GM12878 (cell line): Measurements from ENCODE around the gene APCDD1L. TPM values are rescaled to one million over a fixed set of nuclear protein-coding genes. Genes with fewer than 3 reads are reported as not detected.

ENCODE experiments used
- ASH2L ChIP-seq: fragments of 300-600, 200-600 bp; sonication (generic); IDR thresholded peaks from 2 replicates; pipeline ENCODE4 v1.6.1; 2017; ENCODE audit warnings: low read depth, mild to moderate bottlenecking, borderline replicate concordance
- ATF3 ChIP-seq: IDR thresholded peaks from 2 replicates; pipeline ENCODE4 v1.6.1; 2011; ENCODE audit warnings: low read depth, mild to moderate bottlenecking, low read length, moderate library complexity, borderline replicate concordance; ENCODE audit errors: extremely low read depth
- BHLHE40 ChIP-seq, 2 experiments: fragments of 450-650 bp in 1 of 2; IDR thresholded peaks; 2 replicates each; pipeline ENCODE4 v1.6.1; 2011 to 2017; ENCODE audit warnings: low read depth in 2 of 2, borderline replicate concordance in 1 of 2, improper control_type of control experiment in 1 of 2, low read length in 1 of 2, mild to moderate bottlenecking in 1 of 2
- CBX3 ChIP-seq: fragments of 200-600 bp; sonication (generic); IDR thresholded peaks from 2 replicates; pipeline ENCODE4 v1.6.1; 2016; ENCODE audit warnings: low read depth, borderline replicate concordance
- ELK1 ChIP-seq: IDR thresholded peaks from 2 replicates; pipeline ENCODE4 v1.6.1; 2012; ENCODE audit warnings: low read depth, low read length, improper control_type of control experiment
- ETV6 ChIP-seq, 2 experiments: fragments of 450-650 bp in 1 of 2; IDR thresholded peaks in 1 of 2; conservative IDR thresholded peaks in 1 of 2; 2 replicates each; pipeline ENCODE4 v1.6.1; 2014; ENCODE audit warnings: antibody characterized with exemption in 1 of 2, borderline replicate concordance in 1 of 2, low read depth in 1 of 2, mild to moderate bottlenecking in 1 of 2, moderate library complexity in 1 of 2
- MEF2A ChIP-seq: IDR thresholded peaks from 2 replicates; pipeline ENCODE4 v1.6.1; 2011; ENCODE audit warnings: low read depth, mild to moderate bottlenecking, low read length, moderate library complexity; ENCODE audit not compliant: insufficient read depth
- MEF2B ChIP-seq: fragments of 450-650 bp; IDR thresholded peaks from 2 replicates; pipeline ENCODE4 v1.6.1; 2018; ENCODE audit warnings: mild to moderate bottlenecking, moderate library complexity; ENCODE audit not compliant: partially characterized antibody, poor library complexity, severe bottlenecking
- MYB ChIP-seq: fragments of 150-350 bp; IDR thresholded peaks from 2 replicates; pipeline ENCODE4 v1.6.1; 2014; ENCODE audit warnings: mild to moderate bottlenecking, low read depth, low read length, borderline replicate concordance
- MYC ChIP-seq: IDR thresholded peaks from 2 replicates; pipeline ENCODE4 v1.6.1; 2011; ENCODE audit warnings: mild to moderate bottlenecking, low read length, moderate library complexity, inconsistent platforms; ENCODE audit not compliant: insufficient read depth, insufficient replicate concordance, insufficient read length, severe bottlenecking
- NFIC ChIP-seq: IDR thresholded peaks from 2 replicates; pipeline ENCODE4 v1.6.1; 2012; ENCODE audit warnings: low read depth, mild to moderate bottlenecking, inconsistent platforms, low read length, moderate library complexity
- NRF1 ChIP-seq: conservative IDR thresholded peaks from 2 replicates; pipeline ENCODE4 v1.6.1; 2011; ENCODE audit warnings: mild to moderate bottlenecking, low read depth, low read length, improper control_type of control experiment
- PAX8 ChIP-seq: fragments of 450-650 bp; IDR thresholded peaks from 2 replicates; pipeline ENCODE4 v1.6.1; 2017; ENCODE audit warnings: mild to moderate bottlenecking, moderate library complexity
- RBBP5 ChIP-seq: fragments of 200-600 bp; sonication (generic); conservative IDR thresholded peaks from 2 replicates; pipeline ENCODE4 v1.6.1; 2016
- RFX5 ChIP-seq: IDR thresholded peaks from 2 replicates; pipeline ENCODE4 v1.6.1; 2011; ENCODE audit warnings: low read depth, low read length, improper control_type of control experiment
- SMAD1 ChIP-seq: fragments of 450-650 bp; IDR thresholded peaks from 2 replicates; pipeline ENCODE4 v1.6.1; 2018; ENCODE audit warnings: mild to moderate bottlenecking, low read depth; ENCODE audit not compliant: partially characterized antibody
- SUZ12 ChIP-seq: fragments of 200-600 bp; sonication (generic); IDR thresholded peaks from one replicate; pipeline ENCODE4 v1.6.1; 2018; ENCODE audit warnings: antibody characterized with exemption, mild to moderate bottlenecking; ENCODE audit not compliant: unreplicated experiment
- TAF1 ChIP-seq: IDR thresholded peaks from 2 replicates; pipeline ENCODE4 v1.6.1; 2011; ENCODE audit warnings: mild to moderate bottlenecking, low read depth, low read length, borderline replicate concordance
- TCF7 ChIP-seq: IDR thresholded peaks from 2 replicates; pipeline ENCODE4 v1.6.1; 2014; ENCODE audit warnings: antibody characterized with exemption, borderline replicate concordance
- WRNIP1 ChIP-seq: IDR thresholded peaks from 2 replicates; pipeline ENCODE4 v1.6.1; 2011; ENCODE audit warnings: low read depth, low read length, improper control_type of control experiment, borderline replicate concordance
- ZBTB40 ChIP-seq: fragments of 450-650 bp; IDR thresholded peaks from 2 replicates; pipeline ENCODE4 v1.6.1; 2016; ENCODE audit warnings: mild to moderate bottlenecking, moderate library complexity, borderline replicate concordance
- ZNF207 ChIP-seq: fragments of 450-650 bp; IDR thresholded peaks from 2 replicates; pipeline ENCODE4 v1.6.1; 2014; ENCODE audit warnings: antibody characterized with exemption, mild to moderate bottlenecking, borderline replicate concordance
- ZNF274 ChIP-seq: IDR thresholded peaks from one replicate; pipeline ENCODE4 v1.8.0; 2011; ENCODE audit not compliant: insufficient read length, insufficient read depth
- ZZZ3 ChIP-seq: IDR thresholded peaks from 2 replicates; pipeline ENCODE4 v1.6.1; 2011; ENCODE audit warnings: low read depth; ENCODE audit not compliant: control insufficient read depth, insufficient read length
- polyA plus RNA-seq, 11 experiments: library from polyadenylated mRNA; depleted of rRNA in 4 of 11; unstranded in 6 of 11; stranded (reverse) in 5 of 11; fragments of >200 nt; fragmentation: Nextera tagmentation in 4 of 11; fragmentation: Illumina TruSeq in 1 of 11; extraction: Ambion mirVana in 4 of 11; extraction: Trizol in 1 of 11; gene quantifications; 1 replicate in 1 of 11; 2 replicates in 10 of 11; pipeline versions ENCODE4 v1.2.1 to v1.2.3, GENCODE V29; 2011 to 2016; ENCODE audit warnings: inconsistent platforms in 2 of 11, missing spikeins in 2 of 11, low read depth in 1 of 11
- total RNA-seq, 4 experiments: library from RNA; depleted of rRNA in 3 of 4; stranded (reverse); fragments of >200 nt in 3 of 4; fragmentation: Illumina TruSeq in 1 of 4; extraction: Trizol in 1 of 4; gene quantifications; 2 replicates each; pipeline versions ENCODE4 v1.2.1 to v1.2.3, GENCODE V29; 2013 to 2021

APCDD1L gene
- total and polyA plus RNA-seq, 10 of the 15 experiments (the other 5 are each of a cell fraction or from before 2014, with no cell fraction given), result 0.14 to 0.50 TPM; not detected in 8

- TF ChIP-seq MEF2A (peak; percentile 64), RFX5 (no peak), TCF7 (0 out of 2 replicates have a peak, but pooled peaks have one; percentile 21), BHLHE40 (IDR thresholded peaks at IDR 0.05; ENCODE audit: borderline replicate concordance in 1 of 2, low read depth in 2 of 2, low read length in 1 of 2) (peak; percentile 50 to 65; a peak in 2 of 4 replicates), ASH2L (no peak), MEF2B (peak; percentile 93), MYC (no peak), ZNF274 (no peak), SMAD1 (no peak), ZZZ3 (no peak), SUZ12 (no peak), TAF1 (no peak), ZNF207 (peak; percentile 76), ZBTB40 (no peak), NFIC (peak; percentile 95), ATF3 (no peak), ETV6 (conservative IDR thresholded peaks at IDR 0.05 in 1 of 2, IDR thresholded peaks at IDR 0.05 in 1 of 2; ENCODE audit: borderline replicate concordance in 1 of 2, low read depth in 1 of 2) (peak in 1 of 2 experiments; percentile 86; a peak in 1 of 4 replicates), WRNIP1 (0 out of 2 replicates have a peak, but pooled peaks have one; percentile 87), NRF1 (no peak), MYB (no peak), CBX3 (no peak), ELK1 (no peak; the same call in 1 of the 2 replicates), PAX8 (no peak), RBBP5 (no peak)
Observed at GRCh38 chr20:58458342-58459057, 56.7 kb downstream of the APCDD1L start (continued).
